H9 (cell line): Measurements from ENCODE around the gene CD200. TPM values are rescaled to one million over a fixed set of nuclear protein-coding genes. Genes with fewer than 3 reads are reported as not detected.

ENCODE experiments used
- DNase-seq: peaks from one replicate; pipeline ENCODE4 v3.0.0-alpha.2; 2017
- H2AFZ ChIP-seq: one replicate; pipeline ENCODE4 v1.6.1; 2013; ENCODE audit warnings: mild to moderate bottlenecking, low read length, control low read depth, moderate library complexity
- H2AK5ac ChIP-seq: 2 replicates; pipeline ENCODE4 v1.6.1; 2013; ENCODE audit warnings: low read length, control low read depth, mixed read lengths; ENCODE audit not compliant: insufficient read length
- H2BK120ac ChIP-seq: one replicate; pipeline ENCODE4 v1.6.1; 2013; ENCODE audit warnings: low read depth, mild to moderate bottlenecking, low read length, control low read depth, inconsistent platforms; ENCODE audit not compliant: poor library complexity, severe bottlenecking
- H2BK12ac ChIP-seq: 2 replicates; pipeline ENCODE4 v1.6.1; 2013; ENCODE audit warnings: low read length, control low read depth, mixed read lengths, low read depth; ENCODE audit not compliant: insufficient read length
- H2BK15ac ChIP-seq: 2 replicates; pipeline ENCODE4 v1.6.1; 2013; ENCODE audit warnings: low read depth, low read length, control low read depth
- H2BK20ac ChIP-seq: one replicate; pipeline ENCODE4 v1.6.1; 2013; ENCODE audit warnings: low read depth, mild to moderate bottlenecking, low read length, control low read depth, inconsistent platforms; ENCODE audit not compliant: poor library complexity, severe bottlenecking
- H2BK5ac ChIP-seq: 2 replicates; pipeline ENCODE4 v1.6.1; 2013; ENCODE audit warnings: low read length, control low read depth, mixed read lengths; ENCODE audit not compliant: insufficient read length
- H3K14ac ChIP-seq: 2 replicates; pipeline ENCODE4 v1.6.1; 2013; ENCODE audit warnings: low read length, control low read depth; ENCODE audit not compliant: insufficient read depth
- H3K18ac ChIP-seq: 2 replicates; pipeline ENCODE4 v1.6.1; 2013; ENCODE audit warnings: low read depth, mild to moderate bottlenecking, mixed read lengths, low read length, control low read depth; ENCODE audit not compliant: insufficient read length
- H3K23ac ChIP-seq: 2 replicates; pipeline ENCODE4 v1.6.1; 2013; ENCODE audit warnings: low read length, control low read depth, mixed read lengths, low read depth; ENCODE audit not compliant: insufficient read length
- H3K23me2 ChIP-seq: 2 replicates; pipeline ENCODE4 v1.6.1; 2013; ENCODE audit warnings: low read depth, mild to moderate bottlenecking, mixed read lengths, low read length, control low read depth; ENCODE audit not compliant: insufficient read length, poor library complexity, severe bottlenecking
- H3K27ac ChIP-seq: 2 replicates; pipeline ENCODE4 v1.5.1; 2013; ENCODE audit warnings: low read length, control low read depth, mixed read lengths, low read depth; ENCODE audit not compliant: insufficient read length
- H3K27me3 ChIP-seq: 2 replicates; pipeline ENCODE4 v1.6.1; 2013; ENCODE audit warnings: low read length, control low read depth, inconsistent platforms; ENCODE audit not compliant: insufficient read depth
- H3K4ac ChIP-seq: 2 replicates; pipeline ENCODE4 v1.6.1; 2013; ENCODE audit warnings: low read depth, mild to moderate bottlenecking, control low read depth, inconsistent platforms, low read length, moderate library complexity
- H3K4me1 ChIP-seq: 2 replicates; pipeline ENCODE4 v1.6.1; 2013; ENCODE audit warnings: low read length, control low read depth, inconsistent platforms; ENCODE audit not compliant: insufficient read depth
- H3K4me2 ChIP-seq: 2 replicates; pipeline ENCODE4 v1.6.1; 2013; ENCODE audit warnings: low read length, control low read depth, mixed read lengths; ENCODE audit not compliant: insufficient read length, insufficient read depth
- H3K56ac ChIP-seq: 2 replicates; pipeline ENCODE4 v1.6.1; 2013; ENCODE audit warnings: low read depth, mild to moderate bottlenecking, mixed read lengths, low read length, control low read depth; ENCODE audit not compliant: insufficient read length
- H3K79me1 ChIP-seq: 2 replicates; pipeline ENCODE4 v1.6.1; 2013; ENCODE audit warnings: low read depth, mild to moderate bottlenecking, moderate library complexity, low read length, control low read depth, inconsistent platforms; ENCODE audit not compliant: insufficient read depth, poor library complexity, severe bottlenecking
- H3K79me2 ChIP-seq: 2 replicates; pipeline ENCODE4 v1.6.1; 2013; ENCODE audit warnings: low read length, control low read depth, inconsistent platforms; ENCODE audit not compliant: insufficient read depth
- H3K9ac ChIP-seq: 2 replicates; pipeline ENCODE4 v1.6.1; 2013; ENCODE audit warnings: low read length, control low read depth, mixed read lengths; ENCODE audit not compliant: insufficient read length; ENCODE audit errors: extremely low read depth
- H3K9me3 ChIP-seq: one replicate; pipeline ENCODE4 v1.6.1; 2013; ENCODE audit warnings: low read depth, low read length, inconsistent platforms; ENCODE audit not compliant: control insufficient read depth
- H3T11ph ChIP-seq: one replicate; pipeline ENCODE4 v1.6.1; 2013; ENCODE audit warnings: mild to moderate bottlenecking, low read length, control low read depth, inconsistent platforms
- H4K20me1 ChIP-seq: one replicate; pipeline ENCODE4 v1.6.1; 2013; ENCODE audit not compliant: control insufficient read depth, insufficient read length, insufficient read depth
- H4K5ac ChIP-seq: 2 replicates; pipeline ENCODE4 v1.6.1; 2013; ENCODE audit warnings: low read depth, mild to moderate bottlenecking, mixed read lengths, low read length, control low read depth; ENCODE audit not compliant: insufficient read length
- H4K8ac ChIP-seq: replicated peaks from 2 replicates; pipeline ENCODE4 v1.6.1; 2013; ENCODE audit warnings: low read length, control low read depth, mixed read lengths, low read depth; ENCODE audit not compliant: insufficient read length
- H4K91ac ChIP-seq: 2 replicates; pipeline ENCODE4 v1.6.1; 2013; ENCODE audit warnings: low read depth, mild to moderate bottlenecking, moderate library complexity, mixed read lengths, low read length, control low read depth; ENCODE audit not compliant: insufficient read length
- H3K27ac Mint-ChIP-seq, 3 experiments: 2 replicates in 2 of 3; 3 replicates in 1 of 3; pipeline ENCODE4 v1.8.0; 2020 to 2021; ENCODE audit warnings: mixed read lengths in 3 of 3, mild to moderate bottlenecking in 1 of 3, moderate library complexity in 1 of 3
- H3K27me3 Mint-ChIP-seq: 2 replicates; pipeline ENCODE4 v1.8.0; 2021; ENCODE audit warnings: low read depth, mild to moderate bottlenecking, moderate library complexity, mixed read lengths
- H3K36me3 Mint-ChIP-seq, 3 experiments: 2 replicates in 2 of 3; 3 replicates in 1 of 3; pipeline ENCODE4 v1.8.0; 2020 to 2021; ENCODE audit warnings: low read depth in 3 of 3, mixed read lengths in 3 of 3; ENCODE audit not compliant: insufficient read depth in 1 of 3
- H3K4me1 Mint-ChIP-seq, 2 experiments: 2 replicates each; pipeline ENCODE4 v1.8.0; 2020; ENCODE audit warnings: mixed read lengths in 2 of 2
- H3K4me3 Mint-ChIP-seq, 2 experiments: 2 replicates in 1 of 2; 3 replicates in 1 of 2; pipeline ENCODE4 v1.8.0; 2020 to 2021; ENCODE audit warnings: mild to moderate bottlenecking in 2 of 2, mixed read lengths in 2 of 2, moderate library complexity in 1 of 2
- H3K9me3 Mint-ChIP-seq, 2 experiments: 2 replicates in 1 of 2; 3 replicates in 1 of 2; pipeline ENCODE4 v1.8.0; 2020; ENCODE audit warnings: mild to moderate bottlenecking in 2 of 2, mixed read lengths in 2 of 2, moderate library complexity in 1 of 2
- CTCF ChIP-seq: fragments of 200-600 bp; sonication (generic); conservative IDR thresholded peaks from 3 replicates; pipeline ENCODE4 v1.8.0; 2021; ENCODE audit warnings: antibody characterized with exemption, mild to moderate bottlenecking
- WGBS: extraction: QIAGEN DNeasy Blood & Tissue Kit; methylation state at CpG from one replicate; pipeline ENCODE4 v1.1.7; 2013; ENCODE audit warnings: missing lambda C conversion rate, low lambda C conversion rate, mixed read lengths; ENCODE audit not compliant: insufficient read length; ENCODE audit errors: extremely low coverage; 5-methylcytosine and 5-hydroxymethylcytosine counted together
- total RNA-seq: library from RNA; stranded (reverse); gene quantifications from 2 replicates; pipeline ENCODE4 v1.2.1, GENCODE V29; 2021

CD200 gene
- total RNA-seq, 1 experiment from 2014 or later, result 51.6 TPM

- peaks cover 12 to 23% (median 18%) of the 10 kb centered on the region in 3 experiments for H3K36me3 Mint-ChIP-seq
- peaks cover 38 to 45% of the 10 kb centered on the region in 2 experiments for H3K4me1 Mint-ChIP-seq
Measured at GRCh38 chr3:112393360-112393728, 60.4 kb downstream of the CD200 start.

More at GRCh38 chr3:112393360-112393728, 60.4 kb downstream of the CD200 start:
- Histone ChIP-seq H3K23me2 (no peaks in the 10 kb centered on the region), H2BK120ac (no peak overlapping the region), H2AFZ (no peak overlapping the region), H3K4me1 (peaks cover 9% of the 10 kb centered on the region), H3K23ac (no peak overlapping the region), H2BK15ac (no peak overlapping the region), H3K56ac (no peak overlapping the region), H4K8ac (no peak overlapping the region), H2BK5ac (no peak overlapping the region), H3K18ac (no peak overlapping the region), H3K4ac (no peak overlapping the region), H3K27me3 (no peaks in the 10 kb centered on the region), H3T11ph (no peak overlapping the region), H3K9me3 (peaks cover 10% of the 10 kb centered on the region), H4K20me1 (no peaks in the 10 kb centered on the region), H3K79me1 (no peaks in the 10 kb centered on the region), H3K4me2 (no peak overlapping the region), H2BK12ac (no peak overlapping the region), H3K79me2 (no peaks in the 10 kb centered on the region), H3K9ac (no peak overlapping the region), H4K91ac (no peak overlapping the region), H3K14ac (no peak overlapping the region), H2AK5ac (no peak overlapping the region), H3K27ac (no peak overlapping the region), H4K5ac (no peak overlapping the region), H2BK20ac (no peak overlapping the region)
- H3K4me3 Mint-ChIP-seq, result no peak overlapping the region
- WGBS, result no CpG with 5 or more reads among the region's 3 CpGs
- peaks cover 16 to 17% of the 10 kb centered on the region in 2 experiments for H3K9me3 Mint-ChIP-seq
- no peaks in the 10 kb centered on the region for H3K27me3 Mint-ChIP-seq
- H3K27ac Mint-ChIP-seq, result no peak overlapping the region
- no peak for TF ChIP-seq CTCF
- DNase-seq, result no peak
